NB4 (cell line): ENCODE results near the gene LEMD2.

Experiments
- DNase-seq: peaks from one replicate; pipeline ENCODE4 v3.0.0; 2010; ENCODE audit warnings: low read depth
- H3K4me3 ChIP-seq: one replicate; pipeline ENCODE4 v1.5.1; 2011; ENCODE audit warnings: mild to moderate bottlenecking, low read depth, low read length, moderate library complexity
- MYC ChIP-seq: IDR thresholded peaks from 2 replicates; pipeline ENCODE4 v1.6.1; 2011; ENCODE audit warnings: low read depth, low read length
- POLR2A ChIP-seq: IDR thresholded peaks from 2 replicates; pipeline ENCODE4 v1.6.1; 2011; ENCODE audit warnings: mild to moderate bottlenecking; ENCODE audit not compliant: insufficient read length; ENCODE audit errors: extremely low read depth
- TF ChIP-seq, protein P1 (sequence below): IDR thresholded peaks from one replicate; pipeline ENCODE4 v1.5.1; 2012; ENCODE audit warnings: low read depth, low read length
- TF ChIP-seq, protein P2 (sequence below): IDR thresholded peaks from 2 replicates; pipeline ENCODE4 v1.6.1; 2011; ENCODE audit warnings: low read depth, low read length

LEMD2 gene

DNA sequence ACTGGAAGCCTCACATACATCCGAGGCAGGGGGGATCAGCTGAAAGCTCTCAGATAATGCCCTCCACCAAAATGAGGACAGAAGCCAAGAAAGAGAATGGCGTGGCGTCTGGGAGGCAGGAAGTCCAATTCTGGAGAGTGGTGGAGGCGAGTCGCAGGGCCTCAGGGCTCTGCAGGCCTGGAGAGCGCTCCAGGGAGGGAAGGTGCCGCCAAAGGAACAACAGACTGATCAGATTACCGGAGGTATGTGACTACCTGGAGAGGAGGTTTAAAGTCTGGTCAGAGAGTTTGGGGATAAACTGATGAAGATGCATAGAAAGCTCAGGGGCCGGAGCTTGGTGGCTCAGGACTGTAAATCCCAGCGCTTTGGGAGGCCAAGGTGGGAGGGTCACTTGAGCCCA, 31.0 kb downstream of the LEMD2 start:
- no peak overlapping the region for H3K4me3 ChIP-seq
- DNase-seq, result no peak
- TF ChIP-seq POLR2A (no peak), MYC (no peak)
- TF ChIP-seq, protein P1, sequence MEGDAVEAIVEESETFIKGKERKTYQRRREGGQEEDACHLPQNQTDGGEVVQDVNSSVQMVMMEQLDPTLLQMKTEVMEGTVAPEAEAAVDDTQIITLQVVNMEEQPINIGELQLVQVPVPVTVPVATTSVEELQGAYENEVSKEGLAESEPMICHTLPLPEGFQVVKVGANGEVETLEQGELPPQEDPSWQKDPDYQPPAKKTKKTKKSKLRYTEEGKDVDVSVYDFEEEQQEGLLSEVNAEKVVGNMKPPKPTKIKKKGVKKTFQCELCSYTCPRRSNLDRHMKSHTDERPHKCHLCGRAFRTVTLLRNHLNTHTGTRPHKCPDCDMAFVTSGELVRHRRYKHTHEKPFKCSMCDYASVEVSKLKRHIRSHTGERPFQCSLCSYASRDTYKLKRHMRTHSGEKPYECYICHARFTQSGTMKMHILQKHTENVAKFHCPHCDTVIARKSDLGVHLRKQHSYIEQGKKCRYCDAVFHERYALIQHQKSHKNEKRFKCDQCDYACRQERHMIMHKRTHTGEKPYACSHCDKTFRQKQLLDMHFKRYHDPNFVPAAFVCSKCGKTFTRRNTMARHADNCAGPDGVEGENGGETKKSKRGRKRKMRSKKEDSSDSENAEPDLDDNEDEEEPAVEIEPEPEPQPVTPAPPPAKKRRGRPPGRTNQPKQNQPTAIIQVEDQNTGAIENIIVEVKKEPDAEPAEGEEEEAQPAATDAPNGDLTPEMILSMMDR, result no peak
- TF ChIP-seq, protein P2, sequence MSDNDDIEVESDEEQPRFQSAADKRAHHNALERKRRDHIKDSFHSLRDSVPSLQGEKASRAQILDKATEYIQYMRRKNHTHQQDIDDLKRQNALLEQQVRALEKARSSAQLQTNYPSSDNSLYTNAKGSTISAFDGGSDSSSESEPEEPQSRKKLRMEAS, result no peak

- TF ChIP-seq POLR2A (no peak), MYC (no peak)
- TF ChIP-seq, protein P2, result no peak
- TF ChIP-seq, protein P1, result no peak
- no peak for DNase-seq
- no peak overlapping the region for H3K4me3 ChIP-seq
Observed at GRCh38 chr6:33757113-33757512, 31.8 kb downstream of the LEMD2 start.

DNA sequence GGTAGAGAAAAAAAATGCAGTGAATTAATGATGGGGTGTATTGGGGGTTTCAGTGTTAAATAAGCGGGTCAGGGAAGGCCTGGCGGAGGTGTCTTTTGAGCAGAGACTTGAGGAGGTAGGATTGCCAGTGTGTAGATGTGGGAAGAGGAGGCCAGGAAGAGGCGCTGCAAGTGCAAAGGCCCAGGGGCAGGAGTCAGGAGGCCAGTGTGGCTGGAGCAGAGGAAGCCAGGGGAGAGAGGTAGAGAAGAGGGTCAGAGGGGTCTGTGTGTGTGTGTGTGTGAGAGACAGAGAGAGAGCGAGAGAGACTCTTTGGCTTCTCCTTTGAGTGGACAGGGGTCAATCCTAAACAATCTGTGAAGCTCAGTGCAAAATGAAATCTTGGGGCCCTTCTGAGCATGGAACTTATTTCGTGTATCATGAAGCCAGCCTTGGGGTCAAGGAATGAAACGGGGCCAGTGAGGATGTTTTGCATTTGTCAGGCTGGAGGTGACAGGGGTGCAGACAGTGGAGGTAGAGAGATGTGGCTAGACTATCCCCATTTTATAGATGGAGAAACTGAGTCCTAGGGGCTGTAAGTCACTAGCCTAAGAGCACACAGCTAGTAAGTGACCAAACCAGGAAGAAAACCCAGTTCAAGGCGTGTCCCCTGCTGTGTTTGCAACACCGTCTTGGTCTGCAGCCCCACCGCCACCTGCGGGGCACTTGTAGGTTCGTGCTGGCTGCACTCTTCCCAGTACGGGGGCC, 32.5 kb downstream of the LEMD2 start:
- TF ChIP-seq, protein P2, result no peak
- no peak for TF ChIP-seq MYC
- TF ChIP-seq, protein P1, result no peak
- no peak for TF ChIP-seq POLR2A
- no peak overlapping the region for H3K4me3 ChIP-seq
- no peak for DNase-seq

DNA sequence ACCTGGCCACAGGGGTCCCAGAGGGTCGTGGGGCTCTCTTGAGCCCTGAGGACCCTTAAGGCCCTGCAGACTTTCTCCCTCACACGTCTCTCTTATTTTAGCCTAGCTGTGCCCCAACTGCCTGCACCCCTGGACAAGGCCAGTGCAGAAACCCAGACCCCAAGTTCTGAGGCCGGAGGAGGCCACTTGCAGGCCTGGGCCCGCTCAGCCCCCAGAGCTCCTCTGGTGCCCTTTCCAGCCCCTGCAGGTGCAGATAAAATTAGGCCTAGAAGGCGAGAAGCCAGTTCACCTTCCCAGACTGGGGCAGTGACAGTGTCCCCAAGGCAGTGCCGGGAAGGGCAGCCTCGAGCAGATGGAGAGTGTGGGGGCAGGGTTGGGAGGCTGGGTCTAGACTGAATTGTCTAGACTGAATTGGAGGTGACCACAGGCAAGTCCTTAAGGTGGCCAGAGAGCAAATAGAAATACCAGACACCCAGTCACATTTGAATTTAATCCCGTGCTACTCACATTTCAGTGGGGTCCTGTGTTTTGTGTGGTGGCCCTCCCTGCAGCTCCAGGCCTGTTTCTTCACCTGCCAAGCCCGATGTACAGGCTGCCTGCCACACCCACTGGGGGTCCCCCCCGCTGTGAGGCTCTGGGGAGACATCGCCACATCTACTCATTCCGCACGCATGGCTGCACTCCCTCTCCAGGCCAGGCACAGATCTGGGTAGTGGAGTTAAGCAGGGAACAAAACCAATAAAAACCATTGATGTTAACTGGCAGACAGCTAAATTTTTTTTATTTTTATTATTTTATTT, 33.7 kb downstream of the LEMD2 start:
- no peak overlapping the region for H3K4me3 ChIP-seq
- TF ChIP-seq POLR2A, result no peak
- TF ChIP-seq, protein P1, result no peak
- TF ChIP-seq, protein P2, result no peak
- no peak for DNase-seq

- no peak overlapping the region for H3K4me3 ChIP-seq
- no peak for DNase-seq
- TF ChIP-seq MYC, result no peak
- TF ChIP-seq, protein P2, result no peak
- no peak for TF ChIP-seq POLR2A
- TF ChIP-seq, protein P1, result no peak
Observed at GRCh38 chr6:33754222-33754621, 34.7 kb downstream of the LEMD2 start.
